Measurements from ENCODE around the gene ZDHHC18.

GRCh38 chr1:26832249-26832960 lies 5.9 kb downstream of the ZDHHC18 start:
- no peak for TF ChIP-seq CTCF (IDR thresholded peaks at IDR 0.05; ENCODE audit: insufficient read depth, low read depth, low read length)
- no peak for TF ChIP-seq EZH2 (IDR thresholded peaks at IDR 0.05; ENCODE audit: insufficient read depth, low read length)
